Neural cell (in vitro differentiated cells): ENCODE data around the gene PBX4. TPM values are rescaled to one million over a fixed set of nuclear protein-coding genes. Genes with fewer than 3 reads are reported as not detected.
"Not testable (repeated sequence)": the region's sequence is repeated elsewhere in the genome, so short reads cannot be mapped to it uniquely, and the experiment has no call there.

Source experiments
- H2AFZ ChIP-seq: fragments of 200-600, 300-800 bp; sonication (generic), shearing (Covaris generic); 2 replicates; pipeline ENCODE4 v1.6.0; 2014; ENCODE audit warnings: low read depth, mild to moderate bottlenecking, antibody characterized with exemption, low read length, moderate library complexity
- H3F3A ChIP-seq: fragments of 200-600 bp; shearing (Covaris generic); 2 replicates; pipeline ENCODE4 v1.6.1; 2016; ENCODE audit warnings: mild to moderate bottlenecking, moderate library complexity, mixed read lengths, antibody characterized with exemption, low read length; ENCODE audit not compliant: insufficient read depth, poor library complexity, severe bottlenecking
- H3K27ac ChIP-seq: fragments of 200-600, 300-800 bp; sonication (generic), shearing (Covaris generic); 2 replicates; pipeline ENCODE4 v1.5.1; 2014; ENCODE audit warnings: mild to moderate bottlenecking, low read length, moderate library complexity
- H3K27me3 ChIP-seq: fragments of 300-800, 200-600 bp; sonication (generic), shearing (Covaris generic); 2 replicates; pipeline ENCODE4 v1.6.0; 2014; ENCODE audit warnings: mild to moderate bottlenecking, low read depth, low read length, moderate library complexity; ENCODE audit not compliant: insufficient read depth
- H3K36me3 ChIP-seq: fragments of 300-800, 200-600 bp; sonication (generic), shearing (Covaris generic); 2 replicates; pipeline ENCODE4 v1.5.1; 2014; ENCODE audit warnings: mild to moderate bottlenecking, antibody characterized with exemption, low read length, moderate library complexity; ENCODE audit not compliant: insufficient read depth
- H3K4me2 ChIP-seq: fragments of 300-800, 200-600 bp; sonication (generic), shearing (Covaris generic); 2 replicates; pipeline ENCODE4 v1.6.0; 2014; ENCODE audit warnings: mild to moderate bottlenecking, low read length
- H3K4me3 ChIP-seq: fragments of 300-800, 200-600 bp; sonication (generic), shearing (Covaris generic); 2 replicates; pipeline ENCODE4 v1.5.1; 2014; ENCODE audit warnings: mild to moderate bottlenecking, low read length, moderate library complexity
- H3K79me2 ChIP-seq: fragments of 200-600 bp; shearing (Covaris generic); replicated peaks from 2 replicates; pipeline ENCODE4 v1.6.0; 2014; ENCODE audit warnings: mild to moderate bottlenecking, low read length, moderate library complexity; ENCODE audit not compliant: insufficient read depth
- H3K9ac ChIP-seq: fragments of 300-800, 200-600 bp; sonication (generic), shearing (Covaris generic); 2 replicates; pipeline ENCODE4 v1.6.1; 2016; ENCODE audit warnings: mild to moderate bottlenecking, low read length, mixed read lengths
- H3K9me2 ChIP-seq: fragments of 200-600 bp; shearing (Covaris generic); 2 replicates; pipeline ENCODE4 v1.6.1; 2016; ENCODE audit warnings: mild to moderate bottlenecking, low read length, mixed read lengths; ENCODE audit not compliant: insufficient read depth
- H3K9me3 ChIP-seq: fragments of 200-600, 300-800 bp; sonication (generic), shearing (Covaris generic); 2 replicates; pipeline ENCODE4 v1.6.1; 2016; ENCODE audit warnings: mild to moderate bottlenecking, mixed run types, low read length, moderate library complexity, mixed read lengths
- H4K20me1 ChIP-seq: fragments of 200-600 bp; shearing (Covaris generic); 2 replicates; pipeline ENCODE4 v1.6.1; 2016; ENCODE audit warnings: mild to moderate bottlenecking, mixed run types; ENCODE audit not compliant: insufficient read depth
- CTCF ChIP-seq: fragments of 450-650 bp; IDR thresholded peaks from 2 replicates; pipeline ENCODE4 v1.5.1; 2014; ENCODE audit warnings: antibody characterized with exemption, mild to moderate bottlenecking, moderate library complexity; ENCODE audit not compliant: poor library complexity, severe bottlenecking
- EP300 ChIP-seq: fragments of 450-650 bp; conservative IDR thresholded peaks from 2 replicates; pipeline ENCODE4 v1.6.1; 2014; ENCODE audit warnings: antibody characterized with exemption, mild to moderate bottlenecking, moderate library complexity; ENCODE audit not compliant: poor library complexity, severe bottlenecking
- EZH2 ChIP-seq: fragments of 200-600, 300-800 bp; shearing (Covaris generic), sonication (generic); IDR thresholded peaks from 2 replicates; pipeline ENCODE4 v1.6.1; 2014; ENCODE audit warnings: antibody characterized with exemption, low read length, borderline replicate concordance, mild to moderate bottlenecking; ENCODE audit not compliant: insufficient read depth, poor library complexity, severe bottlenecking
- MXI1 ChIP-seq: fragments of 450-650 bp; conservative IDR thresholded peaks from 2 replicates; pipeline ENCODE4 v1.6.1; 2014; ENCODE audit warnings: antibody characterized with exemption, mild to moderate bottlenecking; ENCODE audit not compliant: poor library complexity, severe bottlenecking
- POLR2AphosphoS5 ChIP-seq: IDR thresholded peaks from 2 replicates; pipeline ENCODE4 v1.6.1; 2012
- RAD21 ChIP-seq: fragments of 450-650 bp; conservative IDR thresholded peaks from 2 replicates; pipeline ENCODE4 v1.6.1; 2014; ENCODE audit warnings: antibody characterized with exemption, mild to moderate bottlenecking, moderate library complexity
- REST ChIP-seq: IDR thresholded peaks from 2 replicates; pipeline ENCODE4 v1.6.1; 2012; ENCODE audit warnings: borderline replicate concordance
- SMC3 ChIP-seq: fragments of 450-650 bp; conservative IDR thresholded peaks from 2 replicates; pipeline ENCODE4 v1.6.1; 2014; ENCODE audit warnings: antibody characterized with exemption, mild to moderate bottlenecking, moderate library complexity; ENCODE audit not compliant: poor library complexity
- TAF1 ChIP-seq: IDR thresholded peaks from 2 replicates; pipeline ENCODE4 v1.6.1; 2012; ENCODE audit warnings: low read depth
- polyA plus RNA-seq: library from polyadenylated mRNA; depleted of rRNA; stranded (reverse); fragments of >200 nt; gene quantifications from 2 replicates; pipeline ENCODE4 v1.2.3, GENCODE V29; 2014

The PBX4 gene
- polyA plus RNA-seq, 1 donor from 2014 or later = 7.5 TPM

DNA sequence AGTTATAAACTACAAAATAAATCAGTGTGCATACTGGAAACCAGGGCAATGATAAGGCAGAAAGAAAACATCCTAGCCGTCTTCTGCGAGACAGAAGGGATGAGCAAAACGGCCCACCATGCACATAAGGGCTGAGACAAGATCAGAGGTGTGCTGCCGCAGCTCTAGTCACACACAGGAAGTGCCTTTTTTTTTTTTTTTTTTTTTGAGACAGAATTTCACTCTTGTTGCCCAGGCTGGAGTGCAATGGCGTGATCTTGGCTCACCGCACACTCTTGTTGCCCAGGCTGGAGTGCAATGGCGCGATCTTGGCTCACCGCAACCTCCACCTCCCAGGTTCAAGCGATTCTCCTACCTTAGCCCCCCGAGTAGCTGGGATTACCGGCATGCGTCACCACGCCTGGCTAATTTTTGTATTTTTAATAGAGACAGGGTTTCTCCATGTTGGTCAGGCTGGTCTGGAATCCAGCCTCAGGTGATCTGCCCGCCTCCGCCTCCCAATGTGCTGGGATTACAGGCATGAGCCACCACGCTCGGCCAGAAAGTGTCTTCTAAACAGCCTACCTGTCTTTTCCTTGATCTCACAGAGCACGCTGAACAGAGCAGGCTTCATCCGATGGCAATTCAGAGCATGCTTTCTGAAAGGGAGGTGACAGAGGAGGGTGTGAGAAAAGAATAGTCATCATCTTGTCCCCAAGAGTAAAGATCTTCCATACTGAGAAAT, 19.6 kb downstream of the PBX4 start:
- H3K9me3 ChIP-seq, H2AFZ ChIP-seq, H3K79me2 ChIP-seq, H3K9ac ChIP-seq, H3K27me3 ChIP-seq, H3K9me2 ChIP-seq, H4K20me1 ChIP-seq, H3K36me3 ChIP-seq, H3F3A ChIP-seq, H3K4me3 ChIP-seq, H3K4me2 ChIP-seq, H3K27ac ChIP-seq: not testable (repeated sequence)

DNA sequence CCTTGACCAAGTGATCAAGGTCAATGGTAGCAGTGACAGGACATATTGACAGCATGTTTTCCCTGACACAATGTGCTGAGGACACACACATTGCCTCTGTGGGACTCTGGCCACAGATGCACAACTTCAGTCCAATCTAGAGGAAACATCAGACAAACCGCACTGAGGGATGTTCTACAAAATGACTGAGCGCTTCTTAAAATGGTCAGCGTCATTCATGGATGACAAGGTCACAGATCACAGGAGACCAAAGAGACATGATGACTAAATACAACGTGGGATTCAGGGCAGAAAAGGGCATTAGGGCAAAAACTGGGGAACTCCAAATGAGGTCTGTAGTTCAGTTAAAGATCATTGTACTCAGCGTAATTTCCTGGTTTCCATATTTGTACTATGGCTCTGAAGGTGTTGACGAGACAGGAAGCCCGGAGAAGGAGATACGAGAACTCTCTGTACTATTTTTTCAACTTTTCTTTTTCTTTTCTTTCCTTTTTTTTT, 20.6 kb downstream of the PBX4 start:
- Histone ChIP-seq H3K9me2 (no peaks in the 10 kb centered on the region), H2AFZ (no peak overlapping the region), H3K36me3 (no peaks in the 10 kb centered on the region), H3K27ac (no peak overlapping the region), H3K4me2 (no peak overlapping the region), H3K9ac (no peak overlapping the region), H3K79me2 (no peaks in the 10 kb centered on the region), H3K27me3 (no peaks in the 10 kb centered on the region), H3F3A (no peaks in the 10 kb centered on the region), H3K9me3 (no peaks in the 10 kb centered on the region), H3K4me3 (no peak overlapping the region), H4K20me1 (no peaks in the 10 kb centered on the region)
- no peak for TF ChIP-seq CTCF
- TF ChIP-seq SMC3 = no peak
- TF ChIP-seq RAD21 = no peak

- no peak for TF ChIP-seq EP300
- no peak for TF ChIP-seq RAD21
- no peak for TF ChIP-seq EZH2
- TF ChIP-seq TAF1 = no peak
- no peak for TF ChIP-seq MXI1
- TF ChIP-seq REST = no peak
- no peak for TF ChIP-seq POLR2AphosphoS5
- TF ChIP-seq SMC3 = no peak
- no peak for TF ChIP-seq CTCF
- no peak overlapping the region for H3K27ac ChIP-seq
- H3K9me2 ChIP-seq = no peaks in the 10 kb centered on the region
- no peak overlapping the region for H3K4me3 ChIP-seq
- H3K27me3 ChIP-seq = no peaks in the 10 kb centered on the region
- no peaks in the 10 kb centered on the region for H3K79me2 ChIP-seq
- H3F3A ChIP-seq = no peaks in the 10 kb centered on the region
- H3K36me3 ChIP-seq = no peaks in the 10 kb centered on the region
- H3K9ac ChIP-seq = no peak overlapping the region
- no peak overlapping the region for H3K4me2 ChIP-seq
- no peaks in the 10 kb centered on the region for H3K9me3 ChIP-seq
- no peak overlapping the region for H2AFZ ChIP-seq
- no peaks in the 10 kb centered on the region for H4K20me1 ChIP-seq
Observed at GRCh38 chr19:19595171-19595701, 23.3 kb downstream of the PBX4 start.
